ENCODE data around the gene MISP3. TPM values are rescaled to one million over a fixed set of nuclear protein-coding genes. Genes with fewer than 3 reads are reported as not detected.
A peak's percentile ranks its signal among the peaks of the same experiment; 100 is the strongest.

MISP3 gene
- total RNA-seq, 1 donor from 2014 or later, result 3.5 TPM

DNA sequence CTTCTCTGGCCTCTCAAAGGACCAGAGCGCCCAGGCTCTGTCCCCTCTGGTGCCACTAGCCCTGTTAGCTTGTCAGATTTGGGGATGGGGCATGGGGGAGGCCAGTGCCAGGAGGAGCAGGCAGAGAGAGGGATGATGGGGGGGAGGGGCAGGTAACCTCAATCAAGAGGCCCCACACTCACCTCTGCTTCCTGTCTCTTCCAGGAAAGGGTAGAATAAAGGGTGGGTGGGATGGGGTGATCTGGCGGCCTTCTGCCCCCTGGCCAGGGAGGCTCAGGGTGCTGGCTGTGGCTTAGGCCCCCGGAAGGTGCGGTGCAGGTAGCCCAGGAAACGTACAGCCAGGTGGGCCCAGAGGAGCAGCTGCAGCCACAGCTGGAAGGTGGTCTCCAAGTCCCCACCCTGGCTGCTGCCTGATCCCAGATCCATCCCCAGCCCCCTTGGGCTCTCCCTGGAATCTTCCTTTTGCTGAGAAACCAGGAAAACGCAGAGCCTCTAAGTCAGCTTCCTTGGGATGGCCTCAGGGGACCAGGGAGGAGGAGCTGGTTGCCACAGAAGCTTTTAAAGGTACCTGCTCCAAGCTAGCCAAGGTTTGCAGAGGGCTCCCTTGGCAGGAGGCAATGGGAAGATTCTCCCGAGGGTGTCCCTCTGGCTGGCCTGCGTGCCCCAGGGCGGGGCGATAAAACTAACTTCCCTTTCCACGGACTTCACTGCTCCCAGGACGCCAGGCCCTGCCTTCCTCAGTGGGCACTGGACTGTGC, 39.6 kb downstream of the MISP3 start:
- Mint-ChIP-seq H3K27ac (no peak overlapping the region), H3K36me3 (ENCODE audit: insufficient read depth) (peaks cover 1% of the 10 kb centered on the region), H3K4me1 (ENCODE audit: low read depth) (peaks cover 11% of the 10 kb centered on the region), H3K4me3 (ENCODE audit: low read depth) (no peak overlapping the region), H3K9me3 (ENCODE audit: low read depth) (no peaks in the 10 kb centered on the region), H3K27me3 (no peaks in the 10 kb centered on the region)
- no peak for DNase-seq (ENCODE audit: low spot score, unreplicated experiment)
- no peak for TF ChIP-seq CTCF (IDR thresholded peaks at IDR 0.05; ENCODE audit: unreplicated experiment)

- H3K36me3 Mint-ChIP-seq (ENCODE audit: insufficient read depth), result no peaks in the 10 kb centered on the region
- no peaks in the 10 kb centered on the region for H3K27me3 Mint-ChIP-seq
- H3K9me3 Mint-ChIP-seq (ENCODE audit: low read depth), result no peaks in the 10 kb centered on the region
- H3K4me3 Mint-ChIP-seq (ENCODE audit: low read depth), result no peak overlapping the region
- no peak for DNase-seq (ENCODE audit: low spot score, unreplicated experiment)
- no peak for TF ChIP-seq CTCF (IDR thresholded peaks at IDR 0.05; ENCODE audit: unreplicated experiment)
- peaks cover 11% of the 10 kb centered on the region for H3K4me1 Mint-ChIP-seq (ENCODE audit: low read depth)
- H3K27ac Mint-ChIP-seq, result peak overlapping the region; percentile 41
Observed at GRCh38 chr19:14112809-14113385, 40.3 kb downstream of the MISP3 start.

GRCh38 chr19:14113762-14114414, 41.3 kb downstream of the MISP3 start:
- Mint-ChIP-seq H3K9me3 (ENCODE audit: low read depth) (no peaks in the 10 kb centered on the region), H3K27ac (no peak overlapping the region), H3K36me3 (ENCODE audit: insufficient read depth) (no peaks in the 10 kb centered on the region), H3K27me3 (no peaks in the 10 kb centered on the region), H3K4me3 (ENCODE audit: low read depth) (no peak overlapping the region), H3K4me1 (ENCODE audit: low read depth) (peaks cover 16% of the 10 kb centered on the region)
- DNase-seq (ENCODE audit: low spot score, unreplicated experiment), result no peak
- no peak for TF ChIP-seq CTCF (IDR thresholded peaks at IDR 0.05; ENCODE audit: unreplicated experiment)

DNA sequence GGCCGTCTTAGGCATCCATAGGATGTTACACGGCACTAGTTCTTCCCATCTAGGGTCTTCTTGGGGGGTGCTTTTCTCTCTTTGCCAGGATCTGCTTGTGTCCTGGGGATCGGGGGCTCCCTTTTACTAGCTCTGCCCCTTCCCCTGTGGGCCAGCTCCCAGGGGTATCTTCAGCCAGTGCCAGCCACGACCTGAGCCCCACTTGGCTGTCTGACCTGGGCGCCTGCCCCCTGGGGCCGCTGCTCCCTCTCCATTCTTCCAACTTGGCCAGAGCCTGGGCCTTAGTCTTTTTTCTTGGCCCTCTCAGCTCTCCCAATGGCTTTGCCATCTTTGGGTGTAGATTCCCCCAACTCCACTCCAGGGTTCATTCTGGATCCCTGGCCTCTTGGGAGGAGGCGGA, 41.9 kb downstream of the MISP3 start:
- no peak for TF ChIP-seq CTCF (IDR thresholded peaks at IDR 0.05; ENCODE audit: unreplicated experiment)
- H3K4me3 Mint-ChIP-seq (ENCODE audit: low read depth), result no peak overlapping the region
- H3K9me3 Mint-ChIP-seq (ENCODE audit: low read depth), result no peaks in the 10 kb centered on the region
- no peak overlapping the region for H3K27ac Mint-ChIP-seq
- no peak for DNase-seq (ENCODE audit: low spot score, unreplicated experiment)
- H3K4me1 Mint-ChIP-seq (ENCODE audit: low read depth), result peaks cover 21% of the 10 kb centered on the region
- no peaks in the 10 kb centered on the region for H3K27me3 Mint-ChIP-seq
- H3K36me3 Mint-ChIP-seq (ENCODE audit: insufficient read depth), result no peaks in the 10 kb centered on the region

DNA sequence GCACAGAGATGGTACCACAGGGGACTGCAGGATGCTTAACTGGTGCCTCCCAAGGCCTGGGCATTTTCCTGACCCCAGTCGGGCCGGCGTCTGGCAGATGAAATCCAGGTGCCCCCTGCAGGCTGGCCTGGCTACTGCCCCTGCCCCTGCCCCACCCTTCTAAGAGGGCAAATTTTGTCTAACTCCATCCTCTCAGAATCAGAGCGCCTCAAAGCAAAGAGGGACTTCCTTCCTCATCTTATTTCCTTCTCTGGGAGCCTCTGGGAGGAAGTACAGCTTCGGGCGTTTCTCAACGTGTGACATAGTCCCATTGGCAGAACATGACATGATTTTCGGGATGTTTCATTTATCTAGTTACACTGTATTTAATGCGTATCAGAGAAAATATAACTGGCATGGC, 42.3 kb downstream of the MISP3 start:
- no peaks in the 10 kb centered on the region for H3K36me3 Mint-ChIP-seq (ENCODE audit: insufficient read depth)
- no peaks in the 10 kb centered on the region for H3K9me3 Mint-ChIP-seq (ENCODE audit: low read depth)
- no peak for DNase-seq (ENCODE audit: low spot score, unreplicated experiment)
- H3K27ac Mint-ChIP-seq, result no peak overlapping the region
- peaks cover 24% of the 10 kb centered on the region for H3K4me1 Mint-ChIP-seq (ENCODE audit: low read depth)
- TF ChIP-seq CTCF (IDR thresholded peaks at IDR 0.05; ENCODE audit: unreplicated experiment), result peak; percentile 57
- H3K4me3 Mint-ChIP-seq (ENCODE audit: low read depth), result peak overlapping the region; percentile 21
- H3K27me3 Mint-ChIP-seq, result no peaks in the 10 kb centered on the region

Measured in progenitor cell of endocrine pancreas (in vitro differentiated cells).